HEK293T (cell line): ENCODE data around the gene TSPAN2.

Source experiments
- CTCF ChIA-PET: fragments of 350-600 bp; formaldehyde crosslinking; extraction: SDS; loops from one replicate; lab custom pipeline; 2021; ENCODE audit warnings: antibody characterized with exemption, inconsistent platforms; lab: Yijun Ruan, JAX
- POLR2A ChIA-PET: fragments of 350-600 bp; formaldehyde crosslinking; extraction: SDS; loops from one replicate; lab custom pipeline; 2020; ENCODE audit warnings: antibody characterized with exemption, inconsistent platforms; lab: Yijun Ruan, JAX
- DNase-seq: peaks from one replicate; pipeline ENCODE4 v3.0.0; 2012; ENCODE audit warnings: mixed read lengths; ENCODE audit errors: extremely low spot score
- ARNT ChIP-seq: fragments of 450-650 bp; IDR thresholded peaks from 2 replicates; pipeline ENCODE4 v1.6.1; 2017; ENCODE audit warnings: mild to moderate bottlenecking
- BHLHE40 ChIP-seq: fragments of 450-650 bp; IDR thresholded peaks from 2 replicates; pipeline ENCODE4 v1.6.1; 2016; ENCODE audit warnings: mild to moderate bottlenecking, moderate library complexity, borderline replicate concordance
- CTBP1 ChIP-seq: fragments of 450-650 bp; IDR thresholded peaks from 2 replicates; pipeline ENCODE4 v1.6.1; 2016; ENCODE audit warnings: borderline replicate concordance
- ELF4 ChIP-seq: fragments of 450-650 bp; IDR thresholded peaks from 2 replicates; pipeline ENCODE4 v1.6.1; 2017; ENCODE audit warnings: antibody characterized with exemption
- FOXA1 ChIP-seq: fragments of 450-650 bp; IDR thresholded peaks from 2 replicates; pipeline ENCODE4 v1.6.1; 2016; ENCODE audit warnings: mild to moderate bottlenecking
- FOXK2 ChIP-seq: fragments of 450-650 bp; IDR thresholded peaks from 2 replicates; pipeline ENCODE4 v1.6.1; 2016; ENCODE audit warnings: mild to moderate bottlenecking
- FOXM1 ChIP-seq: fragments of 450-650 bp; IDR thresholded peaks from 2 replicates; pipeline ENCODE4 v1.6.1; 2017; ENCODE audit warnings: mild to moderate bottlenecking, borderline replicate concordance
- HDGF ChIP-seq: fragments of 450-650 bp; IDR thresholded peaks from 2 replicates; pipeline ENCODE4 v1.6.1; 2017; ENCODE audit warnings: antibody characterized with exemption, borderline replicate concordance
- L3MBTL2 ChIP-seq: fragments of 450-650 bp; conservative IDR thresholded peaks from 2 replicates; pipeline ENCODE4 v1.6.1; 2016; ENCODE audit warnings: mild to moderate bottlenecking
- LEF1 ChIP-seq: fragments of 450-650 bp; IDR thresholded peaks from 2 replicates; pipeline ENCODE4 v1.6.1; 2017; ENCODE audit warnings: mild to moderate bottlenecking, borderline replicate concordance
- NFRKB ChIP-seq: fragments of 450-650 bp; IDR thresholded peaks from 2 replicates; pipeline ENCODE4 v1.6.1; 2016; ENCODE audit warnings: mild to moderate bottlenecking, moderate library complexity
- PKNOX1 ChIP-seq: fragments of 450-650 bp; IDR thresholded peaks from 2 replicates; pipeline ENCODE4 v1.6.1; 2016
- SP1 ChIP-seq: fragments of 450-650 bp; IDR thresholded peaks from 2 replicates; pipeline ENCODE4 v1.6.1; 2017
- SUZ12 ChIP-seq: fragments of 450-650 bp; IDR thresholded peaks from 2 replicates; pipeline ENCODE4 v1.6.1; 2016; ENCODE audit warnings: mild to moderate bottlenecking
- TARDBP ChIP-seq: fragments of 450-650 bp; IDR thresholded peaks from 2 replicates; pipeline ENCODE4 v1.6.1; 2016
- ZNF384 ChIP-seq: fragments of 450-650 bp; IDR thresholded peaks from 2 replicates; pipeline ENCODE4 v1.6.1; 2016

The TSPAN2 gene

DNA sequence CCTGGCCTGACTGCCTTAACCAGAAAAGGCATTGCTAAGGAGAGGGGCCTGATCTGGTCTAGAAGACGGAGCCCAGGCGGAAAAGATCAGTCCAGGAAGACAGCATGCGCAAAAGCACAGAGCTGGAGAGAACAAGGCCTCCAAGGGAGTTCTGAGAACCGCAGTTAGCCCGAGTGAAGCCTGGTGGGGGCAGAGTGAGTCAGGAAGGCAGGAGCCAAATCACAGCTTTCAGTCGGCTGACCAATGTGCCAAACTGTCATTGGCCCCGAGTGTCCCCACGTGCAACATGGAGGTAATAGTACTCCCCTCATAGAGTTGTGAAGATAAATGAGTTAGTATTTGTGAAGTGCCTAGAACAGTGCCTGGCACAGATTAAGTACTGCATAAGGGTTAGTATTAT lies 1.2 kb upstream of the TSPAN2 start:
- ChIA-PET CTCF (interaction anchor here (0.6 to 1.6 kb wide), 2 partner anchors 8 to 18 kb away, joined by 4 read pairs; no protein-coding TSS in a partner anchor), POLR2A (no interaction called here)
- TF ChIP-seq ELF4: no peak
- DNase-seq: no peak

- no peak for DNase-seq
- CTCF ChIA-PET: interaction anchor here (0.6 to 1.6 kb wide), 2 partner anchors 9 to 19 kb away, joined by 4 read pairs; no protein-coding TSS in a partner anchor
- TF ChIP-seq ZNF384 (no peak), L3MBTL2 (no peak)
- POLR2A ChIA-PET: interaction anchor here (0.6 to 1.2 kb wide), 3 partner anchors 9 to 530 kb away, joined by 3 read pairs; no protein-coding TSS in a partner anchor
These were observed 835 bp upstream of the TSPAN2 start for GRCh38 chr1:115090186-115090490.

DNA sequence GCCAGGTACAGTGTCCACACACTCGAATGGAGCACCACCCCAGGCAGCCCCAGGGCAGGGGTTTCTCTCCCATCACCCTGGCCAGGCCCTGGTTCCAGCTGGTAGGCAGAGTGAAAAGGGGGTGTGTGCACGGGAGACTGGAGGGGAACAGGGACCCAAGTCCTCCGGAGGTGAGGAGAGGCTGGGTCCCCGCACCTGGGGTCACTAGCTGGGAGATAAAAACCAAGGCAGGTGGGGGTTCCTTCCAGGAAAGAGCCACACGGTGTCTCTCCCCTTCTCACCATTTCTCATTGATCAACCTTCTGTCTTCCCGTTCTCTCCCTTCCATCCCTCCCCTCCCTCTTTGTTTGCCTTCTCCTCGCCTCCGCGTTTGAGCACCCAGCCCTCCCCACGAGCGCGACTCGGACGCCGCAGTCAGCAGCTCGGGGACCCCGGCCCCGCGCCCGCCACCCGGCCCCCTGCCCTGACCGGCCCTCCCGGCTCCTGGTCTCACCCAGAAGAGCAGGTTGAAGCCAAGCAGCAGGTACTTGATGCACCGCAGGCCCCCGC lies 358 bp downstream of the TSPAN2 start:
- DNase-seq: no peak
- ChIA-PET CTCF (interaction anchor here (1.6 kb wide), 1 partner anchor 10 kb away, joined by 4 read pairs; no protein-coding TSS in a partner anchor), POLR2A (interaction anchor here (1.0 to 1.2 kb wide), 2 partner anchors 15 to 22 kb away, joined by 3 read pairs; no protein-coding TSS in a partner anchor)
- TF ChIP-seq SP1: no peak
- TF ChIP-seq SUZ12: no peak
- no peak for TF ChIP-seq FOXM1
- TF ChIP-seq NFRKB: no peak
- no peak for TF ChIP-seq BHLHE40
- TF ChIP-seq CTBP1: no peak
- TF ChIP-seq ARNT: no peak
- no peak for TF ChIP-seq ELF4
- TF ChIP-seq L3MBTL2: no peak
- TF ChIP-seq FOXA1: no peak
- TF ChIP-seq ZNF384: no peak
- TF ChIP-seq PKNOX1: no peak
- no peak for TF ChIP-seq TARDBP
- TF ChIP-seq HDGF: no peak

DNA sequence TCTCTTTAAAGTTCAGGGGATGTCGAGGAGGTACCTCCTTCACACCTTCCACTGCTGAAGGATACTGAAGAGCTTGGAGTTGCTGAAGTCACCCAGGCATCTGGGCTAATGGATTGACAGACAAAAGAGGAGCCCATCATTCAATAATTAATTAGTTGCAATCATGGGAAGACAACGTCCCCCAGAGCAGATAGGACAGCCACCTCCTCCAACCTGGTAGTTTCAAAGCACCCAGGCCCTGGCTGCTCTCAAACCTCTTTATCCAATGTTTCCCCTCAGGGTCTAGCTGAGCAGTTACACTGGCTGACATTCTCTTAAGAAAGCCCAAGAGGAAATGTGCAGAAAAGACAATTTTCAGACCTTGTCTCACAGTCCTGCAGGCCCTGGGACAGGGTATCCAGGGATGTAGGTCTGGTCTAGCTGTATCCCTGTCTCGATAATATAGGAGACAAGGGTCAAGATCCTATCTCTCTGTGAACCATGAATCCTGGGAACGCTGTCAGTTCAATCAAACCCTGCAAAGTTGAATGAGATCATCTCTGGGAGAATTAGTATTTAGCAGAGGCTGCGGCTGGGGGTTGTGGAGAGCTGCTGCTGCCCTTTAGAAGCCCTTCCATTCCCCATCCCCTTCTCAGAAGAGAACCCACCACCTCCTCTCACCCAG lies 1.1 kb downstream of the TSPAN2 start:
- no peak for DNase-seq
- ChIA-PET CTCF (interaction anchor here (0.6 to 1.2 kb wide), 2 partner anchors 35 to 711 kb away, joined by 3 to 8 read pairs; no protein-coding TSS in a partner anchor), POLR2A (no interaction called here)
- TF ChIP-seq FOXM1 (no peak), SUZ12 (no peak), FOXK2 (no peak), FOXA1 (no peak), TARDBP (no peak)

- CTCF ChIA-PET: no interaction called here
- DNase-seq: no peak
- TF ChIP-seq SP1: no peak
- no peak for TF ChIP-seq LEF1
- no peak for TF ChIP-seq TARDBP
- TF ChIP-seq ARNT: no peak
- TF ChIP-seq ELF4: no peak
- no peak for TF ChIP-seq FOXM1
- POLR2A ChIA-PET: interaction anchor here (0.7 kb wide), 1 partner anchor 343 kb away, joined by 3 read pairs; no protein-coding TSS in a partner anchor
These were observed 3.0 kb downstream of the TSPAN2 start for GRCh38 chr1:115086176-115086830.

GRCh38 chr1:115084902-115085511 lies 4.3 kb downstream of the TSPAN2 start:
- ChIA-PET CTCF (interaction anchor here (0.8 kb wide), 1 partner anchor 33 kb away, joined by 5 read pairs; no protein-coding TSS in a partner anchor), POLR2A (interaction anchor here (1.2 kb wide), 1 partner anchor 13 kb away, joined by 4 read pairs; no protein-coding TSS in a partner anchor)
- no peak for DNase-seq
- TF ChIP-seq ARNT (no peak), ELF4 (no peak), FOXM1 (no peak), ZNF384 (no peak), NFRKB (no peak), SP1 (no peak), FOXK2 (no peak), TARDBP (no peak)

- TF ChIP-seq LEF1 (no peak), BHLHE40 (no peak), SP1 (no peak), ARNT (no peak), ELF4 (no peak), HDGF (no peak), FOXM1 (no peak), PKNOX1 (no peak), NFRKB (no peak), L3MBTL2 (no peak)
- CTCF ChIA-PET: interaction anchor here (1.7 kb wide), 1 partner anchor 30 kb away, joined by 10 read pairs; no protein-coding TSS in a partner anchor
- POLR2A ChIA-PET: no interaction called here
- no peak for DNase-seq
These were observed 6.4 kb downstream of the TSPAN2 start for GRCh38 chr1:115082949-115083348.
